ENCODE results near the gene SAMD7.

DNA sequence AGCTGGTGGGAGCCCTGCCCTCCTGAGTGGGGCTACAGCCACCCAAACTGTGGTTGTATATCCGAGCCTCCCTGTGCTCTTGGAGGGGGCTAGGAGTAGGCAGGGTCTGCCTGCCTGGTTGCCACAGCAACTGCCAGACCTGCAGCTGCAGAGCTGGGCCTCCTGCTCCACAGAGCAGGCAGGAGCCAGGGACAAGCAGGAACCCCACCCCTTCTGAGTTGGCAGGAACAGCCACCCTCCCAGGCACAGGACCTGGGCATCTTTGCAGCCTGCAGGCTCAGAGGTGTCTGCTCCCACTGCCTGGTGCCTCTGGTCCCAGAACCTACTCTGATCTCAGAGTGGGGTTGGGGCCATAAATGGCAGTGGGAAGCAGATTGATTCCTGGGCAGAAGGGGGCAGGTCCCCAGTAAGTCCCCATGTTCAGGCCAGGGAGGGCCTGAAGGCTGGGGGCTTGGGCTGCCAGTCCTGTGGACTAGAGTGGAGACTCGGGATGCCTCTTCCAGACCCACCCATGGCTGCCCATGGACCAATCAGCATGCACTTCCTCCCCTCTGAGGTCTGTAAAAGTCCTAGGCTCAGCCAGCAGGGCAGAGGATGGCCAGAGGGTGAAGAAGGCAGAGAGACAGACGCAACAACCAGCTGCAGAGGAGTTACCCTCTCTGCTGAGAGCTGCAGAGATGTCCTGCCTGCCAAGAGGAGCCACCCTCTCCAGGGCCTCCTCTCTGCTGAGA, 31.4 kb upstream of the SAMD7 start:
- TF ChIP-seq, protein P1, sequence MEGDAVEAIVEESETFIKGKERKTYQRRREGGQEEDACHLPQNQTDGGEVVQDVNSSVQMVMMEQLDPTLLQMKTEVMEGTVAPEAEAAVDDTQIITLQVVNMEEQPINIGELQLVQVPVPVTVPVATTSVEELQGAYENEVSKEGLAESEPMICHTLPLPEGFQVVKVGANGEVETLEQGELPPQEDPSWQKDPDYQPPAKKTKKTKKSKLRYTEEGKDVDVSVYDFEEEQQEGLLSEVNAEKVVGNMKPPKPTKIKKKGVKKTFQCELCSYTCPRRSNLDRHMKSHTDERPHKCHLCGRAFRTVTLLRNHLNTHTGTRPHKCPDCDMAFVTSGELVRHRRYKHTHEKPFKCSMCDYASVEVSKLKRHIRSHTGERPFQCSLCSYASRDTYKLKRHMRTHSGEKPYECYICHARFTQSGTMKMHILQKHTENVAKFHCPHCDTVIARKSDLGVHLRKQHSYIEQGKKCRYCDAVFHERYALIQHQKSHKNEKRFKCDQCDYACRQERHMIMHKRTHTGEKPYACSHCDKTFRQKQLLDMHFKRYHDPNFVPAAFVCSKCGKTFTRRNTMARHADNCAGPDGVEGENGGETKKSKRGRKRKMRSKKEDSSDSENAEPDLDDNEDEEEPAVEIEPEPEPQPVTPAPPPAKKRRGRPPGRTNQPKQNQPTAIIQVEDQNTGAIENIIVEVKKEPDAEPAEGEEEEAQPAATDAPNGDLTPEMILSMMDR (conservative IDR thresholded peaks at IDR 0.05 in 1 of 2, IDR thresholded peaks at IDR 0.05 in 1 of 2; ENCODE audit: extremely low read depth in 1 of 2, insufficient read depth in 1 of 2, low read depth in 1 of 2, low read length in 2 of 2): no peak
- TF ChIP-seq EZH2 (IDR thresholded peaks at IDR 0.05; ENCODE audit: borderline replicate concordance, low read length): no peak
